HL-60 (cell line): Measurements from ENCODE around the gene LCE1C.

Source experiments
- DNase-seq, 2 experiments: peaks; one replicate each; pipeline ENCODE4 v3.0.0-alpha.2; 2010 to 2020; ENCODE audit warnings: low read depth in 1 of 2, low spot score in 1 of 2
- H3K27ac ChIP-seq: fragments of 250-450 bp; sonication (Bioruptor Pico); replicated peaks from 2 replicates; pipeline ENCODE4 v1.5.1; 2020; ENCODE audit warnings: mild to moderate bottlenecking, moderate library complexity
- H3K27me3 ChIP-seq: fragments of 250-450 bp; sonication (Bioruptor Pico); 2 replicates; pipeline ENCODE4 v1.5.1; 2021; ENCODE audit warnings: mild to moderate bottlenecking, moderate library complexity; ENCODE audit not compliant: insufficient read depth, poor library complexity, severe bottlenecking
- H3K4me3 ChIP-seq: replicated peaks from 2 replicates; pipeline ENCODE4 v1.5.1; 2011; ENCODE audit warnings: mild to moderate bottlenecking, control low read depth, low read length; ENCODE audit not compliant: insufficient read depth
- GABPA ChIP-seq: IDR thresholded peaks from 2 replicates; pipeline ENCODE4 v1.6.1; 2012; ENCODE audit warnings: low read depth
- POLR2AphosphoS5 ChIP-seq: IDR thresholded peaks from 2 replicates; pipeline ENCODE4 v1.6.1; 2012; ENCODE audit warnings: low read depth
- SPI1 ChIP-seq: IDR thresholded peaks from 2 replicates; pipeline ENCODE4 v1.6.1; 2012; ENCODE audit warnings: low read depth, mild to moderate bottlenecking, borderline replicate concordance
- TF ChIP-seq, protein P1 (sequence below): IDR thresholded peaks from one replicate; pipeline ENCODE4 v1.5.1; 2011; ENCODE audit warnings: low read length, control low read depth, inconsistent platforms; ENCODE audit not compliant: insufficient read depth
- TF ChIP-seq, protein P2 (sequence below): IDR thresholded peaks from 2 replicates; pipeline ENCODE4 v1.6.1; 2012; ENCODE audit warnings: low read depth; ENCODE audit not compliant: insufficient replicate concordance

Gene LCE1C

DNA sequence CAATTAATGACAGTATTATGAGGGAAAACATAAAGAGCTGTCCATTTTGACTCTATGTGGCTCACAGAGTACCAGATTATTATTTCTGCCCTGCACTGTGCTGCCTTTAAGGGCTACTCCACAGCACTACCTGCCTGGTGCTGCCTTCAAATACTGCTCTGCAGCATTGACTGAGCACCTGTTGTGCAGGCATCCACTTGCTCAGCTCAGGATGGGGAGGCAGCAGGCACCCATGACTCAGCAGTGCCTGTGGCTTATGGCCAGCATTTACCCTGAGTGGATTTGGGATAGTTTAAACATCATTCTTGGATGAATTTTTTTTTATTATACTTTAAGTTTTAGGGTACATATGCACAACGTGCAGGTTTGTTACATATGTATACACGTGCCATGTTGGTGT, 49.6 kb downstream of the LCE1C start:
- H3K27me3 ChIP-seq = no peaks in the 10 kb centered on the region
- H3K27ac ChIP-seq = no peak overlapping the region
- TF ChIP-seq, protein P1, sequence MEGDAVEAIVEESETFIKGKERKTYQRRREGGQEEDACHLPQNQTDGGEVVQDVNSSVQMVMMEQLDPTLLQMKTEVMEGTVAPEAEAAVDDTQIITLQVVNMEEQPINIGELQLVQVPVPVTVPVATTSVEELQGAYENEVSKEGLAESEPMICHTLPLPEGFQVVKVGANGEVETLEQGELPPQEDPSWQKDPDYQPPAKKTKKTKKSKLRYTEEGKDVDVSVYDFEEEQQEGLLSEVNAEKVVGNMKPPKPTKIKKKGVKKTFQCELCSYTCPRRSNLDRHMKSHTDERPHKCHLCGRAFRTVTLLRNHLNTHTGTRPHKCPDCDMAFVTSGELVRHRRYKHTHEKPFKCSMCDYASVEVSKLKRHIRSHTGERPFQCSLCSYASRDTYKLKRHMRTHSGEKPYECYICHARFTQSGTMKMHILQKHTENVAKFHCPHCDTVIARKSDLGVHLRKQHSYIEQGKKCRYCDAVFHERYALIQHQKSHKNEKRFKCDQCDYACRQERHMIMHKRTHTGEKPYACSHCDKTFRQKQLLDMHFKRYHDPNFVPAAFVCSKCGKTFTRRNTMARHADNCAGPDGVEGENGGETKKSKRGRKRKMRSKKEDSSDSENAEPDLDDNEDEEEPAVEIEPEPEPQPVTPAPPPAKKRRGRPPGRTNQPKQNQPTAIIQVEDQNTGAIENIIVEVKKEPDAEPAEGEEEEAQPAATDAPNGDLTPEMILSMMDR = no peak
- TF ChIP-seq GABPA = no peak
- TF ChIP-seq POLR2AphosphoS5 = no peak
- no peak for TF ChIP-seq SPI1
- TF ChIP-seq, protein P2, sequence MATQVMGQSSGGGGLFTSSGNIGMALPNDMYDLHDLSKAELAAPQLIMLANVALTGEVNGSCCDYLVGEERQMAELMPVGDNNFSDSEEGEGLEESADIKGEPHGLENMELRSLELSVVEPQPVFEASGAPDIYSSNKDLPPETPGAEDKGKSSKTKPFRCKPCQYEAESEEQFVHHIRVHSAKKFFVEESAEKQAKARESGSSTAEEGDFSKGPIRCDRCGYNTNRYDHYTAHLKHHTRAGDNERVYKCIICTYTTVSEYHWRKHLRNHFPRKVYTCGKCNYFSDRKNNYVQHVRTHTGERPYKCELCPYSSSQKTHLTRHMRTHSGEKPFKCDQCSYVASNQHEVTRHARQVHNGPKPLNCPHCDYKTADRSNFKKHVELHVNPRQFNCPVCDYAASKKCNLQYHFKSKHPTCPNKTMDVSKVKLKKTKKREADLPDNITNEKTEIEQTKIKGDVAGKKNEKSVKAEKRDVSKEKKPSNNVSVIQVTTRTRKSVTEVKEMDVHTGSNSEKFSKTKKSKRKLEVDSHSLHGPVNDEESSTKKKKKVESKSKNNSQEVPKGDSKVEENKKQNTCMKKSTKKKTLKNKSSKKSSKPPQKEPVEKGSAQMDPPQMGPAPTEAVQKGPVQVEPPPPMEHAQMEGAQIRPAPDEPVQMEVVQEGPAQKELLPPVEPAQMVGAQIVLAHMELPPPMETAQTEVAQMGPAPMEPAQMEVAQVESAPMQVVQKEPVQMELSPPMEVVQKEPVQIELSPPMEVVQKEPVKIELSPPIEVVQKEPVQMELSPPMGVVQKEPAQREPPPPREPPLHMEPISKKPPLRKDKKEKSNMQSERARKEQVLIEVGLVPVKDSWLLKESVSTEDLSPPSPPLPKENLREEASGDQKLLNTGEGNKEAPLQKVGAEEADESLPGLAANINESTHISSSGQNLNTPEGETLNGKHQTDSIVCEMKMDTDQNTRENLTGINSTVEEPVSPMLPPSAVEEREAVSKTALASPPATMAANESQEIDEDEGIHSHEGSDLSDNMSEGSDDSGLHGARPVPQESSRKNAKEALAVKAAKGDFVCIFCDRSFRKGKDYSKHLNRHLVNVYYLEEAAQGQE = no peak
- DNase-seq = no peak
- no peak overlapping the region for H3K4me3 ChIP-seq
